Astrocyte (in vitro differentiated cells and primary cell): ENCODE data around the gene ABCC9. TPM values are rescaled to one million over a fixed set of nuclear protein-coding genes. Genes with fewer than 3 reads are reported as not detected.

Experiments
- DNase-seq: peaks from one replicate; pipeline ENCODE4 v3.0.0-alpha.2; 2010; ENCODE audit warnings: low read depth
- FAIRE-seq: peaks from 2 replicates; lab custom pipeline; 2011; peaks lifted over from hg19 to GRCh38; lab: Jason Lieb, UNC
- H2AFZ ChIP-seq: 2 replicates; pipeline ENCODE4 v1.6.0; 2012; ENCODE audit warnings: low read depth, low read length, inconsistent platforms
- H3K27ac ChIP-seq: 2 replicates; pipeline ENCODE4 v1.5.1; 2011; ENCODE audit warnings: low read depth, low read length, inconsistent platforms
- H3K27me3 ChIP-seq: 2 replicates; pipeline ENCODE4 v1.6.0; 2011; ENCODE audit warnings: low read length, inconsistent platforms; ENCODE audit not compliant: insufficient read depth
- H3K36me3 ChIP-seq: 2 replicates; pipeline ENCODE4 v1.5.1; 2011; ENCODE audit warnings: low read length, inconsistent platforms; ENCODE audit not compliant: insufficient read depth
- H3K4me1 ChIP-seq: 2 replicates; pipeline ENCODE4 v1.5.1; 2011; ENCODE audit warnings: low read length, inconsistent platforms; ENCODE audit not compliant: insufficient read depth
- H3K4me2 ChIP-seq: 2 replicates; pipeline ENCODE4 v1.6.0; 2012; ENCODE audit warnings: low read length, inconsistent platforms
- H3K4me3 ChIP-seq: 2 replicates; pipeline ENCODE4 v1.5.1; 2011; ENCODE audit warnings: low read depth, mild to moderate bottlenecking, low read length, inconsistent platforms; ENCODE audit not compliant: insufficient read depth
- H3K79me2 ChIP-seq: 2 replicates; pipeline ENCODE4 v1.6.0; 2012; ENCODE audit warnings: mild to moderate bottlenecking, low read length, inconsistent platforms; ENCODE audit not compliant: insufficient read depth
- H3K9ac ChIP-seq: 2 replicates; pipeline ENCODE4 v1.6.0; 2012; ENCODE audit warnings: mild to moderate bottlenecking, low read length, inconsistent platforms
- H3K9me3 ChIP-seq: 2 replicates; pipeline ENCODE4 v1.5.1; 2012; ENCODE audit warnings: low read depth, mild to moderate bottlenecking, low read length, inconsistent platforms; ENCODE audit not compliant: insufficient read depth
- H4K20me1 ChIP-seq: 2 replicates; pipeline ENCODE4 v1.6.0; 2012; ENCODE audit warnings: low read length, inconsistent platforms; ENCODE audit not compliant: insufficient read depth
- H3K27ac Mint-ChIP-seq: one replicate; pipeline ENCODE4 v1.8.0; 2021; ENCODE audit warnings: mild to moderate bottlenecking, mixed read lengths; ENCODE audit not compliant: unreplicated experiment
- H3K27me3 Mint-ChIP-seq: one replicate; pipeline ENCODE4 v1.8.0; 2021; ENCODE audit warnings: low read depth, mixed read lengths; ENCODE audit not compliant: unreplicated experiment
- H3K36me3 Mint-ChIP-seq: one replicate; pipeline ENCODE4 v1.8.0; 2021; ENCODE audit warnings: low read depth, mixed read lengths; ENCODE audit not compliant: unreplicated experiment
- H3K4me1 Mint-ChIP-seq: one replicate; pipeline ENCODE4 v1.8.0; 2021; ENCODE audit warnings: low read depth, mixed read lengths; ENCODE audit not compliant: unreplicated experiment
- H3K4me3 Mint-ChIP-seq: one replicate; pipeline ENCODE4 v1.8.0; 2021; ENCODE audit warnings: mild to moderate bottlenecking, moderate library complexity, mixed read lengths; ENCODE audit not compliant: unreplicated experiment
- H3K9me3 Mint-ChIP-seq: one replicate; pipeline ENCODE4 v1.8.0; 2021; ENCODE audit warnings: mild to moderate bottlenecking, mixed read lengths; ENCODE audit not compliant: unreplicated experiment
- CTCF ChIP-seq: IDR thresholded peaks from 2 replicates; pipeline ENCODE4 v1.5.1; 2011; ENCODE audit warnings: low read depth, mild to moderate bottlenecking, inconsistent platforms, low read length, moderate library complexity; ENCODE audit not compliant: insufficient read depth
- EZH2 ChIP-seq: IDR thresholded peaks from 2 replicates; pipeline ENCODE4 v1.6.1; 2012; ENCODE audit warnings: mild to moderate bottlenecking, low read length, inconsistent platforms; ENCODE audit not compliant: insufficient read depth
- total RNA-seq: library from RNA; stranded (reverse); gene quantifications from 2 replicates; pipeline ENCODE4 v1.2.1, GENCODE V29; 2021

Gene ABCC9
- total RNA-seq, 1 donor from 2014 or later: 0.36 TPM

- Histone ChIP-seq H3K27ac (no peak overlapping the region), H3K4me2 (peak overlapping the region; percentile 86), H3K9ac (peak overlapping the region; percentile 24), H4K20me1 (no peaks in the 10 kb centered on the region), H3K4me1 (peaks cover 8% of the 10 kb centered on the region), H3K79me2 (no peaks in the 10 kb centered on the region), H3K9me3 (no peaks in the 10 kb centered on the region), H3K27me3 (no peaks in the 10 kb centered on the region), H2AFZ (peak overlapping the region; percentile 80), H3K36me3 (no peaks in the 10 kb centered on the region), H3K4me3 (peak overlapping the region; percentile 64)
- TF ChIP-seq CTCF: peak; percentile 24
- TF ChIP-seq EZH2: no peak
- Mint-ChIP-seq H3K4me3 (peak overlapping the region; percentile 2), H3K4me1 (peaks cover 2% of the 10 kb centered on the region), H3K9me3 (no peaks in the 10 kb centered on the region), H3K27me3 (peaks cover 19% of the 10 kb centered on the region), H3K27ac (no peak overlapping the region), H3K36me3 (no peaks in the 10 kb centered on the region)
- FAIRE-seq (no peak), DNase-seq (peak; percentile 5)
Observed at GRCh38 chr12:21773263-21773741, 167.9 kb downstream of the ABCC9 start.

- no peak overlapping the region for H3K4me3 ChIP-seq
- H3K4me2 ChIP-seq: peak overlapping the region; percentile 3
- no peaks in the 10 kb centered on the region for H3K36me3 Mint-ChIP-seq
- H3K4me1 Mint-ChIP-seq: peaks cover 2% of the 10 kb centered on the region
- no peaks in the 10 kb centered on the region for H3K9me3 ChIP-seq
- H3K4me3 Mint-ChIP-seq: no peak overlapping the region
- DNase-seq: peak; percentile 42
- H3K27ac Mint-ChIP-seq: no peak overlapping the region
- H3K27me3 Mint-ChIP-seq: peaks cover 19% of the 10 kb centered on the region
- H3K4me1 ChIP-seq: peaks cover 8% of the 10 kb centered on the region
- TF ChIP-seq EZH2 (no peak), CTCF (no peak)
- no peaks in the 10 kb centered on the region for H3K27me3 ChIP-seq
- no peaks in the 10 kb centered on the region for H3K9me3 Mint-ChIP-seq
- no peak overlapping the region for H3K9ac ChIP-seq
- no peaks in the 10 kb centered on the region for H3K36me3 ChIP-seq
- H2AFZ ChIP-seq: no peak overlapping the region
- no peak overlapping the region for H3K27ac ChIP-seq
- no peaks in the 10 kb centered on the region for H3K79me2 ChIP-seq
- no peaks in the 10 kb centered on the region for H4K20me1 ChIP-seq
- FAIRE-seq: no peak
Observed at GRCh38 chr12:21771311-21771710, 169.9 kb downstream of the ABCC9 start.

GRCh38 chr12:21769307-21769706, 171.9 kb downstream of the ABCC9 start:
- FAIRE-seq (no peak), DNase-seq (no peak)
- H3K9ac ChIP-seq: no peak overlapping the region
- H3K4me3 ChIP-seq: no peak overlapping the region
- peaks cover 2% of the 10 kb centered on the region for H3K4me1 Mint-ChIP-seq
- H3K36me3 ChIP-seq: no peaks in the 10 kb centered on the region
- H3K4me3 Mint-ChIP-seq: no peak overlapping the region
- no peak overlapping the region for H3K27ac Mint-ChIP-seq
- TF ChIP-seq EZH2 (no peak), CTCF (no peak)
- no peaks in the 10 kb centered on the region for H3K36me3 Mint-ChIP-seq
- no peaks in the 10 kb centered on the region for H3K79me2 ChIP-seq
- no peak overlapping the region for H3K27ac ChIP-seq
- peaks cover 8% of the 10 kb centered on the region for H3K4me1 ChIP-seq
- H3K27me3 Mint-ChIP-seq: peaks cover 18% of the 10 kb centered on the region
- no peaks in the 10 kb centered on the region for H3K9me3 Mint-ChIP-seq
- no peaks in the 10 kb centered on the region for H3K27me3 ChIP-seq
- no peaks in the 10 kb centered on the region for H4K20me1 ChIP-seq
- no peaks in the 10 kb centered on the region for H3K9me3 ChIP-seq
- no peak overlapping the region for H2AFZ ChIP-seq
- no peak overlapping the region for H3K4me2 ChIP-seq
